Activated CD4-positive, alpha-beta T cell treated with anti-CD3 and anti-CD28 coated beads, Interleukin-10, Interleukin-2, amounts not matched to agents 100 ng/mL and 50 ng/mL, durations not matched to agents 16 hours and 8 hours (primary cell): ENCODE data around the gene CHCHD1.
"Not testable (repeated sequence)": the region's sequence is repeated elsewhere in the genome, so short reads cannot be mapped to it uniquely, and the experiment has no call there.

ENCODE experiments used
- DNase-seq: peaks from one replicate; pipeline ENCODE4 v3.0.0-alpha.2; 2020

The CHCHD1 gene

GRCh38 chr10:73781879-73782748, at the start of gene CHCHD1:
TSS of gene CHCHD1 (plus strand) at chr10:73782048. CDS start at chr10:73782076, 28 bp downstream.
- peak; percentile 95 for DNase-seq

GRCh38 chr10:73732426-73732825, 49.4 kb upstream of the CHCHD1 start:
- no peak for DNase-seq

GRCh38 chr10:73732931-73733623, 48.8 kb upstream of the CHCHD1 start:
- DNase-seq = no peak

- no peak for DNase-seq
Measured at GRCh38 chr10:73734028-73734720, 47.7 kb upstream of the CHCHD1 start.

- DNase-seq = no peak
Measured at GRCh38 chr10:73734796-73735305, 47.0 kb upstream of the CHCHD1 start.

- not testable (repeated sequence) for DNase-seq
Measured at GRCh38 chr10:73740501-73741254, 41.2 kb upstream of the CHCHD1 start.

- DNase-seq = no peak
Measured at GRCh38 chr10:73742454-73742734, 39.5 kb upstream of the CHCHD1 start.

GRCh38 chr10:73743327-73743904, 38.4 kb upstream of the CHCHD1 start:
- DNase-seq = no peak

GRCh38 chr10:73743905-73744663, 37.8 kb upstream of the CHCHD1 start, which contains the start of gene SEC24C:
TSS of gene SEC24C (plus strand) at chr10:73744372. CDS start at chr10:73746833, 2,461 bp downstream.
- peak; percentile 96 for DNase-seq

GRCh38 chr10:73744664-73744975, 37.2 kb upstream of the CHCHD1 start:
- peak; percentile 66 for DNase-seq

- no peak for DNase-seq
Measured at GRCh38 chr10:73746721-73747120, 35.1 kb upstream of the CHCHD1 start.

- DNase-seq = no peak
Measured at GRCh38 chr10:73750819-73751218, 31.0 kb upstream of the CHCHD1 start.

- no peak for DNase-seq
Measured at GRCh38 chr10:73756183-73756582, 25.7 kb upstream of the CHCHD1 start.

GRCh38 chr10:73758704-73759511, 22.9 kb upstream of the CHCHD1 start:
- DNase-seq = peak; percentile 43

- DNase-seq = peak; percentile 73
Measured at GRCh38 chr10:73759512-73760115, 22.2 kb upstream of the CHCHD1 start.

- no peak for DNase-seq
Measured at GRCh38 chr10:73761781-73762180, 20.1 kb upstream of the CHCHD1 start.

GRCh38 chr10:73762915-73763314, 18.9 kb upstream of the CHCHD1 start:
- peak; percentile 90 for DNase-seq

- peak; percentile 67 for DNase-seq
Measured at GRCh38 chr10:73763343-73763742, 18.5 kb upstream of the CHCHD1 start.

GRCh38 chr10:73765066-73765465, 16.8 kb upstream of the CHCHD1 start:
- no peak for DNase-seq

GRCh38 chr10:73768881-73769280, 13.0 kb upstream of the CHCHD1 start:
- DNase-seq = peak; percentile 68
